Measurements from ENCODE around the gene RNF215.
"Not testable (repeated sequence)": the region's sequence is repeated elsewhere in the genome, so short reads cannot be mapped to it uniquely, and the experiment has no call there.

RNF215 gene

DNA sequence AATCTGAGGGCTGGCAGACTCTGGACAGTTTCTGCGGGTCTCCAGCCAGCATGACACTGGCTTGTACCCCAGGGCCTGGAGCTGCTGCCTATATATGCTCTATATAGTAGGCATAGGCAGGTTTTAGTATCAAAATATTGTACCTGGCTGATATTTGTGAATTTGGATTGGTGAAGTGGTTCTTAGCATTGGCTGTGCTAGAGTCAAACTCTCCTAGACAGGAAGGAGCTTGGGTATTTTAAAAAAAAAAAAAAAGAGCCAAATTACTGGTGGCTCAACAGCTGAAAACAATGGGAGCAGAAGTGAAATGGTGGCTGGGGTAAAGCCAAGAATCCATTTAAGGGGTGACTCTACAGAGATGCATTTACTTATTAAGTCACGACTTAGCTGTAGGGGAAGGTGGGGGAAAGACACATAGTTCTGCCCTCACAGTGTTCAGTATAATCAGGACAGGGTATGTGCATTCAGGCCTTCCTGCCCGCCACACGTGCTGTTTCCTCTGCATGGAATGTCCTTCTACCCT lies 27.4 kb upstream of the RNF215 start:
- Histone ChIP-seq H3K4me1 (ENCODE audit: control insufficient read depth, insufficient read depth, low read length) (no peaks in the 10 kb centered on the region), H3K27ac (ENCODE audit: low read depth, low read length) (no peak overlapping the region), H3K27me3 (ENCODE audit: control insufficient read depth, insufficient read depth, low read length) (no peaks in the 10 kb centered on the region), H3K4me3 (ENCODE audit: low read length) (no peak overlapping the region), H3K9ac (ENCODE audit: low read length) (no peak overlapping the region), H3K36me3 (ENCODE audit: control insufficient read depth, insufficient read depth, low read length) (peaks cover 18% of the 10 kb centered on the region)

- peaks cover 18% of the 10 kb centered on the region for H3K36me3 ChIP-seq (ENCODE audit: control insufficient read depth, insufficient read depth, low read length)
- no peak overlapping the region for H3K27ac ChIP-seq (ENCODE audit: low read depth, low read length)
- no peak overlapping the region for H3K4me3 ChIP-seq (ENCODE audit: low read length)
- H3K9ac ChIP-seq (ENCODE audit: low read length) = no peak overlapping the region
- H3K27me3 ChIP-seq (ENCODE audit: control insufficient read depth, insufficient read depth, low read length) = no peaks in the 10 kb centered on the region
- no peaks in the 10 kb centered on the region for H3K4me1 ChIP-seq (ENCODE audit: control insufficient read depth, insufficient read depth, low read length)
Measured at GRCh38 chr22:30413745-30414524, 26.7 kb upstream of the RNF215 start.

DNA sequence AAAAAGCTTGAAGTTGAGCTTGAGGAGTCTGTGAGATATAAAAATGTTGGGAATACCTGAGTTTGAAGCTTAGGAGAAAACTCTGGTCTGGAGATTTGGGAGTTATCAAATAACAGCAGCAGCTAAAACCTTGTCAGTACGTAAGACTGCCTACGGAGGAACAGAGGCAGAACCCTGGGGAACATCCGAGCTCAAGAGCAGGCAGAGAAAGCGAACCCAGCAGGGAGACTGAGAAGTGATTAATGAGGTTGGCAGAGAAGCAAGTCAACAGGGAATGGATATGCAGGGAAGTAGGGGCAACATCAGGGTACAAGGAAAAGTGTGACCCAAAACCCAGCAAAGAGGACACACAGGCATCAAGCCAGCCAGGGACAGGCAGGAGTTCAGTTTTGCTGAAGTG lies 25.8 kb upstream of the RNF215 start:
- peaks cover 21% of the 10 kb centered on the region for H3K36me3 ChIP-seq (ENCODE audit: control insufficient read depth, insufficient read depth, low read length)
- no peak overlapping the region for H3K9ac ChIP-seq (ENCODE audit: low read length)
- H3K4me1 ChIP-seq (ENCODE audit: control insufficient read depth, insufficient read depth, low read length) = no peaks in the 10 kb centered on the region
- no peak overlapping the region for H3K4me3 ChIP-seq (ENCODE audit: low read length)
- H3K27ac ChIP-seq (ENCODE audit: low read depth, low read length) = no peak overlapping the region
- no peaks in the 10 kb centered on the region for H3K27me3 ChIP-seq (ENCODE audit: control insufficient read depth, insufficient read depth, low read length)

DNA sequence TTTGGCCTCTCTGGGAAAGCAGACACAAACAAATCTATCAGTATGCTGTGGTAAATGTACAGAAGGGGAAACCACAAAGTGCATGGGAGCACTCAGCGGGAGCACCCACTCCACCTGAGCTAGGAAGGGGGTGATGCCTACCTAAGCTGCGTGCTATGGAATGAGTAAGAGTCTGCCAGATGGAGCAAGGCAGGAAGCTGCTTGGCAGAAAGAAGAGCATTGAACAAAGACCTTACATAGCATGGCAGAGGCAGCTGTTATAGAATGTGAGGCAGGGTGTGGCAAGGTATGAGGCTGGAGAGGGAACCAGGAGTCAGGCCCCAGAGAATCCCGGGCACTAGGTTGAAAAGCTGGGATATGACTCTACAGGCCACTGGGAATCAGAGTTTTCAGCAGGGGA lies 24.6 kb upstream of the RNF215 start:
- Histone ChIP-seq H3K4me1 (ENCODE audit: control insufficient read depth, insufficient read depth, low read length) (no peaks in the 10 kb centered on the region), H3K27me3 (ENCODE audit: control insufficient read depth, insufficient read depth, low read length) (no peaks in the 10 kb centered on the region), H3K27ac (ENCODE audit: low read depth, low read length) (no peak overlapping the region), H3K4me3 (ENCODE audit: low read length) (no peak overlapping the region), H3K9ac (ENCODE audit: low read length) (no peak overlapping the region), H3K36me3 (ENCODE audit: control insufficient read depth, insufficient read depth, low read length) (peaks cover 25% of the 10 kb centered on the region)

DNA sequence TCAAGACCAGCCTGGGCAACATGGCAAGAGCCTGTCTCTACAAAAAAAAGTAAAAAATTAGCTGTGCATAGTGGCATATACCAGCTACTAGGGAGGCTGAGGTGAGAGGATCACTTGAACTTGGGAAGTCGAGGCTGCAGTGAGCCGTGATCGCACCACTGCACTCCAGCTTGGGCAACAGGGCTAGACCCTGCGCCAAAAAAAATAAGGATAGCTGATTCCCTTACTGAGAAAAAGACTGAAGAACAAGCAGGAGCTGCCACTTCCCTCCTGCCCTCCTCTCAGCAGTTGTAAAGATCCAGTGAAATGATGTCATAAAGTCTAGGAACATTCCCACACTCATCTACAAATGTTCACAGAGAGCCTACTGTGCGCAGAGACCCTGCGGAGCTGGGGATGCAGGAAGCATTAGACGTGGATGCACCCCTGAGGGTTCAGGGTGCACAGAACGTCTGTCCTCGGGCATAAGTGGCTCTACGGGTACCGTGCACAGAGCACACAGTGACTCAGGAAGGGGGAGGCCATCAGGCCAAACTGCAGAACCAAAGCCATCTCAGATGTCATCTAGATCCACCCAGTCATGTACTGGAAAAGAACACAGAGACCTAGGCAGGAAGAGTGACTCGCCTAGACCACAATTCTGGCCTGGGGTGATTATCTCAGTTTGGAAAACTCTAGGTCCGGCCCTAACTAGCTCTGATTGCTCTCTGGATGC lies 21.3 kb upstream of the RNF215 start:
- Histone ChIP-seq H3K27me3 (ENCODE audit: control insufficient read depth, insufficient read depth, low read length) (no peaks in the 10 kb centered on the region), H3K4me1 (ENCODE audit: control insufficient read depth, insufficient read depth, low read length) (no peaks in the 10 kb centered on the region), H3K27ac (ENCODE audit: low read depth, low read length) (no peak overlapping the region), H3K9ac (ENCODE audit: low read length) (no peak overlapping the region), H3K36me3 (ENCODE audit: control insufficient read depth, insufficient read depth, low read length) (peaks cover 12% of the 10 kb centered on the region), H3K4me3 (ENCODE audit: low read length) (no peak overlapping the region)

DNA sequence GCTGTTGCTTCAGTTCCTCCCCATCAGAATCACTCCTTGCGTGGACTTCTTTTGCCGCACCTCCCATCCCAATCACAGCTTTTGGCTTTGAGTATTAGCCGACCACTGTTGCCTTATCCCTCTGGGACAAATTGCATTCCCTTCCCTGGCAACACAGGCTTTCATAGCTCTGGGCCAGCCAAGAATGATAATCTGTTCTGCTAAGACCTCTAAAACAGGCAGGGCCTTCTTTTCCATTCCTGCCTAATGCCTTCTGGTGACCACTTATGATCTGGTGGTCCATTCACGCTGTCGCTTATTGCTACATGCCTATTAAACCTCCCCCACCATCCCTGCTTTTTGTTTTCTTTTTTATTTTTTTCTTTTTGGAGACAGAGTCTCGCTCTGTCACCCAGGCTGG lies 19.2 kb upstream of the RNF215 start:
- Histone ChIP-seq H3K27ac (ENCODE audit: low read depth, low read length) (no peak overlapping the region), H3K9ac (ENCODE audit: low read length) (no peak overlapping the region), H3K4me3 (ENCODE audit: low read length) (no peak overlapping the region), H3K4me1 (ENCODE audit: control insufficient read depth, insufficient read depth, low read length) (no peaks in the 10 kb centered on the region), H3K27me3 (ENCODE audit: control insufficient read depth, insufficient read depth, low read length) (no peaks in the 10 kb centered on the region), H3K36me3 (ENCODE audit: control insufficient read depth, insufficient read depth, low read length) (peaks cover 7% of the 10 kb centered on the region)

- Histone ChIP-seq H3K9ac (ENCODE audit: low read length) (no peak overlapping the region), H3K27ac (ENCODE audit: low read depth, low read length) (no peak overlapping the region), H3K4me1 (ENCODE audit: control insufficient read depth, insufficient read depth, low read length) (no peaks in the 10 kb centered on the region), H3K27me3 (ENCODE audit: control insufficient read depth, insufficient read depth, low read length) (no peaks in the 10 kb centered on the region), H3K4me3 (ENCODE audit: low read length) (no peak overlapping the region), H3K36me3 (ENCODE audit: control insufficient read depth, insufficient read depth, low read length) (peaks cover 7% of the 10 kb centered on the region)
Measured at GRCh38 chr22:30405731-30406130, 18.5 kb upstream of the RNF215 start.

- no peak overlapping the region for H3K27ac ChIP-seq (ENCODE audit: low read depth, low read length)
- no peaks in the 10 kb centered on the region for H3K27me3 ChIP-seq (ENCODE audit: control insufficient read depth, insufficient read depth, low read length)
- no peak overlapping the region for H3K4me3 ChIP-seq (ENCODE audit: low read length)
- H3K4me1 ChIP-seq (ENCODE audit: control insufficient read depth, insufficient read depth, low read length) = no peaks in the 10 kb centered on the region
- H3K36me3 ChIP-seq (ENCODE audit: control insufficient read depth, insufficient read depth, low read length) = peaks cover 7% of the 10 kb centered on the region
- H3K9ac ChIP-seq (ENCODE audit: low read length) = no peak overlapping the region
Measured at GRCh38 chr22:30404307-30404706, 17.1 kb upstream of the RNF215 start.

GRCh38 chr22:30402766-30403104 lies 15.5 kb upstream of the RNF215 start:
- H3K27me3 ChIP-seq (ENCODE audit: control insufficient read depth, insufficient read depth, low read length); H3K4me3 ChIP-seq (ENCODE audit: low read length): not testable (repeated sequence)

GRCh38 chr22:30402028-30402765 lies 15.0 kb upstream of the RNF215 start:
- Histone ChIP-seq H3K36me3 (ENCODE audit: control insufficient read depth, insufficient read depth, low read length) (peaks cover 3% of the 10 kb centered on the region), H3K4me3 (ENCODE audit: low read length) (no peak overlapping the region), H3K9ac (ENCODE audit: low read length) (no peak overlapping the region), H3K27ac (ENCODE audit: low read depth, low read length) (no peak overlapping the region), H3K27me3 (ENCODE audit: control insufficient read depth, insufficient read depth, low read length) (no peaks in the 10 kb centered on the region), H3K4me1 (ENCODE audit: control insufficient read depth, insufficient read depth, low read length) (peaks cover 3% of the 10 kb centered on the region)

More at GRCh38 chr22:30402766-30403104, 15.5 kb upstream of the RNF215 start:
- not testable (repeated sequence) for H3K4me1 ChIP-seq (ENCODE audit: control insufficient read depth, insufficient read depth, low read length); H3K36me3 ChIP-seq (ENCODE audit: control insufficient read depth, insufficient read depth, low read length); H3K27ac ChIP-seq (ENCODE audit: low read depth, low read length); H3K9ac ChIP-seq (ENCODE audit: low read length)

GRCh38 chr22:30401024-30401423 lies 13.8 kb upstream of the RNF215 start:
- not testable (repeated sequence) for H3K9ac ChIP-seq (ENCODE audit: low read length); H3K4me3 ChIP-seq (ENCODE audit: low read length); H3K27me3 ChIP-seq (ENCODE audit: control insufficient read depth, insufficient read depth, low read length); H3K36me3 ChIP-seq (ENCODE audit: control insufficient read depth, insufficient read depth, low read length); H3K4me1 ChIP-seq (ENCODE audit: control insufficient read depth, insufficient read depth, low read length); H3K27ac ChIP-seq (ENCODE audit: low read depth, low read length)

- Histone ChIP-seq H3K4me3 (ENCODE audit: low read length) (no peak overlapping the region), H3K36me3 (ENCODE audit: control insufficient read depth, insufficient read depth, low read length) (no peaks in the 10 kb centered on the region), H3K4me1 (ENCODE audit: control insufficient read depth, insufficient read depth, low read length) (peaks cover 3% of the 10 kb centered on the region), H3K27me3 (ENCODE audit: control insufficient read depth, insufficient read depth, low read length) (no peaks in the 10 kb centered on the region), H3K9ac (ENCODE audit: low read length) (no peak overlapping the region), H3K27ac (ENCODE audit: low read depth, low read length) (no peak overlapping the region)
Measured at GRCh38 chr22:30400159-30400558, 12.9 kb upstream of the RNF215 start.
